ENCODE results near the gene LUC7L2.

LUC7L2 gene

GRCh38 chr7:139471740-139472353 lies 112.2 kb downstream of the LUC7L2 start:
- no peak for DNase-seq
- in situ Hi-C loops (cut with MboI; ENCODE audit: low pct_unique_long_range_greater_than_20kb, low sequenced_read_pairs), result no loop called here

All from KBM-7 (cell line).